ENCODE data around the gene EXOSC3. TPM values are rescaled to one million over a fixed set of nuclear protein-coding genes. Genes with fewer than 3 reads are reported as not detected.

The EXOSC3 gene
- total RNA-seq, 1 donor from 2014 or later: 82.2 TPM

- DNase-seq (ENCODE audit: low read depth, low spot score): no peak
- peaks cover 8% of the 10 kb centered on the region for H3K4me1 Mint-ChIP-seq
- H3K4me3 Mint-ChIP-seq: no peak overlapping the region
- peaks cover 3% of the 10 kb centered on the region for H3K27me3 Mint-ChIP-seq (ENCODE audit: low read depth)
- H3K27ac Mint-ChIP-seq (ENCODE audit: unreplicated experiment): no peak overlapping the region
- TF ChIP-seq CTCF (conservative IDR thresholded peaks at IDR 0.05): no peak
- H3K36me3 Mint-ChIP-seq (ENCODE audit: low read depth): no peaks in the 10 kb centered on the region
- no peaks in the 10 kb centered on the region for H3K9me3 Mint-ChIP-seq
Measured at GRCh38 chr9:37740128-37740527, 44.7 kb downstream of the EXOSC3 start.

- TF ChIP-seq CTCF (conservative IDR thresholded peaks at IDR 0.05): no peak
- Mint-ChIP-seq H3K4me1 (peaks cover 8% of the 10 kb centered on the region), H3K4me3 (no peak overlapping the region), H3K36me3 (ENCODE audit: low read depth) (no peaks in the 10 kb centered on the region), H3K27ac (ENCODE audit: unreplicated experiment) (no peak overlapping the region), H3K9me3 (no peaks in the 10 kb centered on the region), H3K27me3 (ENCODE audit: low read depth) (peaks cover 7% of the 10 kb centered on the region)
- DNase-seq (ENCODE audit: low read depth, low spot score): no peak
Measured at GRCh38 chr9:37739222-37739621, 45.6 kb downstream of the EXOSC3 start.

- Mint-ChIP-seq H3K9me3 (no peaks in the 10 kb centered on the region), H3K4me3 (no peak overlapping the region), H3K36me3 (ENCODE audit: low read depth) (no peaks in the 10 kb centered on the region), H3K4me1 (no peaks in the 10 kb centered on the region), H3K27ac (ENCODE audit: unreplicated experiment) (no peak overlapping the region), H3K27me3 (ENCODE audit: low read depth) (peaks cover 31% of the 10 kb centered on the region)
- DNase-seq (ENCODE audit: low read depth, low spot score): no peak
- no peak for TF ChIP-seq CTCF (conservative IDR thresholded peaks at IDR 0.05)
Measured at GRCh38 chr9:37732952-37733351, 51.9 kb downstream of the EXOSC3 start.

- Mint-ChIP-seq H3K9me3 (no peaks in the 10 kb centered on the region), H3K4me1 (no peaks in the 10 kb centered on the region), H3K27ac (ENCODE audit: unreplicated experiment) (no peak overlapping the region), H3K36me3 (ENCODE audit: low read depth) (no peaks in the 10 kb centered on the region), H3K27me3 (ENCODE audit: low read depth) (peaks cover 31% of the 10 kb centered on the region), H3K4me3 (no peak overlapping the region)
- no peak for DNase-seq (ENCODE audit: low read depth, low spot score)
- TF ChIP-seq CTCF (conservative IDR thresholded peaks at IDR 0.05): no peak
Measured at GRCh38 chr9:37732086-37732741, 52.6 kb downstream of the EXOSC3 start.

GRCh38 chr9:37730839-37731238, 54.0 kb downstream of the EXOSC3 start:
- DNase-seq (ENCODE audit: low read depth, low spot score): no peak
- Mint-ChIP-seq H3K36me3 (ENCODE audit: low read depth) (no peaks in the 10 kb centered on the region), H3K27ac (ENCODE audit: unreplicated experiment) (no peak overlapping the region), H3K27me3 (ENCODE audit: low read depth) (peaks cover 31% of the 10 kb centered on the region), H3K4me3 (no peak overlapping the region), H3K9me3 (no peaks in the 10 kb centered on the region), H3K4me1 (no peaks in the 10 kb centered on the region)
- TF ChIP-seq CTCF (conservative IDR thresholded peaks at IDR 0.05): no peak

Data from neural crest cell (in vitro differentiated cells).